Measurements from ENCODE around the gene GRM4.

DNA sequence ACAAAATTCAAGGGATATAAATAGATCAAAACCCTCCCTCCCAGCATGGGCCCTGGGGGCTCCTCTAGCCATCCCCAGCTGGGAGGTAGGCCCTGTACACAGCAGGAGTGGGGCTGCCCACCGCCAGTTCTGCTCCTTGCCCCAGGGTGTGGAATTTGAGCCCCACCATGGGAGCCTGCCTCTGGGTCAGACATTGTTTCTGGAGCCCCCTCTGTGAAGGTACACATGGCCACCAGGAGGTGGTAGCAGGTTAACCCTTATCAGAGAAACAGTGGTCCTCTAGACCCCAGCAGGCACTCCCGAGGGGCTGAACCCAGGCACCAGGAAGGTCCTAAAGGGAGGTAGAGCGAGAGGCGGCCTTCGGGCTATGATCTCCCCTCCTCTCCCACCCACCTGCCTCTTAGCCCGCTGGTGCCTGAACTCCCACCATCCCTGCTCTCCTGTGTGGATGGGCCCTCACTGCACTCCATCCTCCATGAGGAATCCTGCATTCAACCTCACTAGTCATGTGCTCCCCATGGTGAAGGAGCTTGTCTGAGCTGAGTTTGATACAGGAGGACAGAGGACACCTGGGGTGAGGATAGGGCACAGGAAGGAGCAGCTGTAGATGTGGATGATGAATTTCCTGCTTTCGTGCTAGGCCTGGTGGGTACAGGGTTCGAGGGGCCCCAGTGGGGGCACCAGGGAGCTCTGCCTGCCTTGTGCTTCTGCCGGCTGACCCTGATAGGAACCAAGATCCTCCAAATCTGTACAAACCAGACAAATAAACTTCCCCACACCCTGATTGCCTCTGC is 114.9 kb downstream of the GRM4 start:
- TF ChIP-seq, protein P1, sequence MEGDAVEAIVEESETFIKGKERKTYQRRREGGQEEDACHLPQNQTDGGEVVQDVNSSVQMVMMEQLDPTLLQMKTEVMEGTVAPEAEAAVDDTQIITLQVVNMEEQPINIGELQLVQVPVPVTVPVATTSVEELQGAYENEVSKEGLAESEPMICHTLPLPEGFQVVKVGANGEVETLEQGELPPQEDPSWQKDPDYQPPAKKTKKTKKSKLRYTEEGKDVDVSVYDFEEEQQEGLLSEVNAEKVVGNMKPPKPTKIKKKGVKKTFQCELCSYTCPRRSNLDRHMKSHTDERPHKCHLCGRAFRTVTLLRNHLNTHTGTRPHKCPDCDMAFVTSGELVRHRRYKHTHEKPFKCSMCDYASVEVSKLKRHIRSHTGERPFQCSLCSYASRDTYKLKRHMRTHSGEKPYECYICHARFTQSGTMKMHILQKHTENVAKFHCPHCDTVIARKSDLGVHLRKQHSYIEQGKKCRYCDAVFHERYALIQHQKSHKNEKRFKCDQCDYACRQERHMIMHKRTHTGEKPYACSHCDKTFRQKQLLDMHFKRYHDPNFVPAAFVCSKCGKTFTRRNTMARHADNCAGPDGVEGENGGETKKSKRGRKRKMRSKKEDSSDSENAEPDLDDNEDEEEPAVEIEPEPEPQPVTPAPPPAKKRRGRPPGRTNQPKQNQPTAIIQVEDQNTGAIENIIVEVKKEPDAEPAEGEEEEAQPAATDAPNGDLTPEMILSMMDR (IDR thresholded peaks at IDR 0.05), result no peak
- no peak for TF ChIP-seq POLR2A (IDR thresholded peaks at IDR 0.05)

All from uterus (tissue), 2 donors.